Measurements from ENCODE around the gene ACTR2.
A peak's percentile ranks its signal among the peaks of the same experiment; 100 is the strongest.
"Not testable (repeated sequence)": the region's sequence is repeated elsewhere in the genome, so short reads cannot be mapped to it uniquely, and the experiment has no call there.

ACTR2 gene

GRCh38 chr2:65227456-65228262 lies at the start of gene ACTR2:
TSS of gene ACTR2 (plus strand) at chr2:65227831. CDS start at chr2:65227910, 79 bp downstream.
- DNase-seq: peak; percentile 90

- DNase-seq: no peak
Measured at GRCh38 chr2:65182570-65182969, 45.1 kb upstream of the ACTR2 start.

- not testable (repeated sequence) for DNase-seq
Measured at GRCh38 chr2:65183406-65183805, 44.2 kb upstream of the ACTR2 start.

GRCh38 chr2:65185012-65185411 lies 42.6 kb upstream of the ACTR2 start:
- no peak for DNase-seq

GRCh38 chr2:65186093-65186868 lies 41.4 kb upstream of the ACTR2 start:
- DNase-seq: no peak

GRCh38 chr2:65186872-65187851 lies 40.5 kb upstream of the ACTR2 start:
- peak; percentile 40 for DNase-seq

GRCh38 chr2:65193446-65193845 lies 34.2 kb upstream of the ACTR2 start:
- DNase-seq: no peak

GRCh38 chr2:65198737-65199136 lies 28.9 kb upstream of the ACTR2 start:
- DNase-seq: no peak

- DNase-seq: no peak
Measured at GRCh38 chr2:65199166-65199565, 28.5 kb upstream of the ACTR2 start.

GRCh38 chr2:65199891-65200290 lies 27.7 kb upstream of the ACTR2 start:
- no peak for DNase-seq

GRCh38 chr2:65204461-65205210 lies 23.0 kb upstream of the ACTR2 start:
- no peak for DNase-seq

GRCh38 chr2:65212115-65212514 lies 15.5 kb upstream of the ACTR2 start:
- no peak for DNase-seq

GRCh38 chr2:65212619-65213018 lies 15.0 kb upstream of the ACTR2 start:
- no peak for DNase-seq

GRCh38 chr2:65213035-65213434 lies 14.6 kb upstream of the ACTR2 start:
- no peak for DNase-seq

GRCh38 chr2:65214361-65214760 lies 13.3 kb upstream of the ACTR2 start:
- DNase-seq: no peak

- DNase-seq: no peak
Measured at GRCh38 chr2:65214843-65215242, 12.8 kb upstream of the ACTR2 start.

- DNase-seq: no peak
Measured at GRCh38 chr2:65215946-65216345, 11.7 kb upstream of the ACTR2 start.

GRCh38 chr2:65220432-65221131 lies 7.0 kb upstream of the ACTR2 start:
- no peak for DNase-seq

GRCh38 chr2:65221275-65221674 lies 6.4 kb upstream of the ACTR2 start:
- DNase-seq: not testable (repeated sequence)

GRCh38 chr2:65227020-65227455 lies 593 bp upstream of the ACTR2 start:
- DNase-seq: peak; percentile 10

- DNase-seq: peak; percentile 26
Measured at GRCh38 chr2:65228263-65228750, 676 bp downstream of the ACTR2 start.
